NCI-H2196 treated with DMSO at 0.1 percent for 48 hours (cell line): Measurements from ENCODE around the gene TUBD1.
"Not testable (repeated sequence)": the region's sequence is repeated elsewhere in the genome, so short reads cannot be mapped to it uniquely, and the experiment has no call there.

ENCODE experiments used
- DNase-seq: peaks from one replicate; lab custom pipeline; 2025; ENCODE audit not compliant: unreplicated experiment; lab: John Stamatoyannopoulos, UW

TUBD1 gene, protein sequence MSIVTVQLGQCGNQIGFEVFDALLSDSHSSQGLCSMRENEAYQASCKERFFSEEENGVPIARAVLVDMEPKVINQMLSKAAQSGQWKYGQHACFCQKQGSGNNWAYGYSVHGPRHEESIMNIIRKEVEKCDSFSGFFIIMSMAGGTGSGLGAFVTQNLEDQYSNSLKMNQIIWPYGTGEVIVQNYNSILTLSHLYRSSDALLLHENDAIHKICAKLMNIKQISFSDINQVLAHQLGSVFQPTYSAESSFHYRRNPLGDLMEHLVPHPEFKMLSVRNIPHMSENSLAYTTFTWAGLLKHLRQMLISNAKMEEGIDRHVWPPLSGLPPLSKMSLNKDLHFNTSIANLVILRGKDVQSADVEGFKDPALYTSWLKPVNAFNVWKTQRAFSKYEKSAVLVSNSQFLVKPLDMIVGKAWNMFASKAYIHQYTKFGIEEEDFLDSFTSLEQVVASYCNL

DNA sequence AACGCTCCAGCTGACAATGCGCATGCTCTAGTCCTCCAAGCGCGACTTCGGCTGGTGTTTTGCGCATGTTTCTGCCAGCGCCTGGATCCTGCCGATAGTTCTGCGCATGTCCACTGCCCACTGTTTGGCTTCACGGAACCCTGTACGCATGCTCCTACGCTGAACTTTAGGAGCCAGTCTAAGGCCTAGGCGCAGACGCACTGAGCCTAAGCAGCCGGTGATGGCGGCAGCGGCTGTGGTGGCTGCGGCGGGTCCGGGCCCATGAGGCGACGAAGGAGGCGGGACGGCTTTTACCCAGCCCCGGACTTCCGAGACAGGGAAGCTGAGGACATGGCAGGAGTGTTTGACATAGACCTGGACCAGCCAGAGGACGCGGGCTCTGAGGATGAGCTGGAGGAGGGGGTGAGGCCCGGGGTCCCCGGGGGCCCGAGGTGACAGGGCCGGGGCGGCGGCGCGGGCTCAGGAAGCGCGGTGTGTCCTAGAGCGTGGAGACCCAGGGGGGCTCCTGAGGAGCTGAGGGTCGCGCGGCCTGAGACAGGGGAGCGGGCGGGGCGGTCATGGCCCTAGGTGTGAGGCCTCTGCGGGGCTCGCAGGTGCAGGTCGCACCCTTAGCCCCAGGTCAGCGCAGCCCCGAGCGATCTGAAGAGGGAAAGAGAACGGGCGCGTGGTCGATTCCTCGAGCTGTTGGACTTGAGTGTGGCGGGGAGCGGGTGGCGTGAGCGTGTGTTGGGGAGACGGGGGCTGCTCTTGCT is at the start of gene TUBD1, which contains the start of gene RPS6KB1:
TSS of gene TUBD1 (minus strand) at position 20 of the 752 bp plus-strand sequence. CDS start 1,941 bp downstream, outside the sequence.
TSS of gene RPS6KB1 (plus strand) at position 198 of the 752 bp plus-strand sequence. CDS start at position 262, 64 bp downstream.
- peak; percentile 99 for DNase-seq

DNA sequence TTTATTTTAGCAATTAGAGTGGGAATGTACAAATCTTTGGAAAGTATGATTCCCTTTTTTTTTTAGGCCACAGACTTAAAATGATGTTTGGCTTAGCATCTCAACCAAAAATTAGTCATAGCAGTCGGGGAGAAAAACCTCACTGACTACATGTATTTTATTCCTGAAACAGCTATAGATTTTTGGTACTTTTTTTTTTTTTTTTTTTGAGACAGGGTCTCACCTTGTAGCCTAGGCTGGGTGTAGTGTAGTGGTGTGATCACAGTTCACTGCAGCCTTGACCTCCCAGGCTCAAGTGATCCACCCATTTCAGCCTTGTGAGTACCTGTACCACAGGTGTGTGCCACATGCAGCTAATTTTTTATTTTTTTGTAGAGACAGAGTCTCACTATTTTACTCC is 48.4 kb upstream of the TUBD1 start:
- no peak for DNase-seq

DNA sequence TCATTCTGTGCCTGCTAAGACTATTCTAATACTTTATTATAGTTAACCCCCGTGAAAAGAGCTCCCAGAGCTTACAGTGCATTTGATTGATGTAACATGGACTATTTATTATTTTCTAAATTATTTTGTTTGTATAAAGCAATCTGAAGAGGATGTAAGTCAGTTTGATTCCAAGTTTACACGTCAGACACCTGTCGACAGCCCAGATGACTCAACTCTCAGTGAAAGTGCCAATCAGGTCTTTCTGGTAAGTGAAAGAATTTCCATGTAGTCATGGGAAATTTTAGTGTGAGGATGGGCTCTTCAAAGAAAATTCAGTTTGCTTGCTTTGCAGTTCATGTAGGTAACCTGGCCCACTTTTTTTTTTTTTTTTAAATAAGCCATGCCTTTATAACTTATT is 48.0 kb upstream of the TUBD1 start:
- not testable (repeated sequence) for DNase-seq

DNA sequence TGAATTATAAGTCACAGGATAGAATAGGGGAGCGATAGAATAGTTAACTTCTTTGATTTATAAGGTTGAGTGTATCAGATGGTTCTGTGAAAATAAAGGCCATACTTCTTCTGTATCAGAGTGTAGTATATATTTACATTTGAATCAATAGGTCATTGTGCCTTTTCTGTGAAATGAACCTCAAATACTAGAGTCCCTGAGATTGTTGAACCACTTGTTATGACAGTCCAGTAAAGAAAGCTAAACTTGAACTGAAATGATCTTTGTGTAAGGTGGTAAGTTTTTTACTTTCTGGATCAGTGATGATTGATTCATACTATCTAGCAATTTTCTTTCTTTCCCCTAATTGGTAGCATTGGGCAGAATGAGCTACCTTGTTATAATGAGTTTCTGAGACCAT is 40.6 kb upstream of the TUBD1 start:
- DNase-seq, result not testable (repeated sequence)

DNA sequence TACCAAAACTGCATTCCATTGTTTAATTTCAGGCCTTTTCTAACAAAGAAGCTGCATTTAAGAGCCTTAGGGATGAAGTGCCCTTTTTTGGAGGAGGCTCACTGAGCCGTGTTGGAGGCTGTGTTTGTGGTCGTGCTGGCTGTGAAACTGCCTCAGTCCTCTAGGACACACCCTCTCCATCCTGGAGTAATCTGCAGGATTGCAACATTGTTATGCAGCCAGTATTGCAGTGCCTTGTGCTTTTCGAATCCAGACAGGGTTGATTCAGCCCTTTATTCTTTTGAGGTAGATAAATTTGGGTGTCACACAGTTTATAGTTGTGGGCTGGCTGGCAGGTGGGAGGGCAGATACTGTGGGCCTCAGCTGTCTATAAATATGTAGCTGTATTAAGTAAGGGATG is 38.0 kb upstream of the TUBD1 start:
- not testable (repeated sequence) for DNase-seq

DNA sequence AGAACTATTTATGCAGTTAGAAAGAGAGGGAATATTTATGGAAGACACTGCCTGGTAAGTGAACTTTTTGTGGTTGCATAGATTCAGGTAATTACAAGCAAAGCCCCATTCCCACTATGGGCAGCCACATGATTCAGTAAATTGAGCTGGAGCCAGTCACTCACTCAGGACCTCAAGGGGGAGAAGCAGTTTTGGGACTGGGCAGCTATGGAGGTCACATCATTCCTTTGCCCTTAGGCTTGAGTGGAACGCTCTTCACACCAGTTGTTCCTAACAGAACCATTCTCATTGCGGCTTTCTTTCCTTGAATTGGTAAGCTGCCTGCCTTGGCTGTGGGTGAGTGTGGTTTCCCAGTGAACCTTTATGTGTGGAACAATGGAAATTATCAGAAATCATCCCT is 37.4 kb upstream of the TUBD1 start:
- DNase-seq, result not testable (repeated sequence)

DNA sequence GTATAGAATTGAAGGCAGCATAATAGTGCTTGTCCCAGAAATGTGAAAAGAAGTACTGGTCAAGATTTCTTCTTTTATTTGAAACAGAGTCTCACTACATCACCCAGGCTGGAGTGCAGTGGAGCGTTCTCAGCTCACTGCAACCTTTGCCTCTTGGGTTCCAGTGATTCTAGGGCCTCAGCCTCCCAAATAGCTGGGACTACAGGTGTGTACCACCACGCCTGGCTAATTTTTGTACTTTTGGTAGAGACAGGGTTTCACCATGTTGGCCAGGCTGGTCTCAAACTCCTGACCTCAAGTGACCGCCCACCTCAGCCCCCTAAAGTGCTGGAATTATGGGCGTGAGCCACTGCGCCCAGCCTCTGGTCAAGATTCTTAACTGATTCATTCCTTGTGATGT is 27.9 kb upstream of the TUBD1 start:
- DNase-seq, result not testable (repeated sequence)

DNA sequence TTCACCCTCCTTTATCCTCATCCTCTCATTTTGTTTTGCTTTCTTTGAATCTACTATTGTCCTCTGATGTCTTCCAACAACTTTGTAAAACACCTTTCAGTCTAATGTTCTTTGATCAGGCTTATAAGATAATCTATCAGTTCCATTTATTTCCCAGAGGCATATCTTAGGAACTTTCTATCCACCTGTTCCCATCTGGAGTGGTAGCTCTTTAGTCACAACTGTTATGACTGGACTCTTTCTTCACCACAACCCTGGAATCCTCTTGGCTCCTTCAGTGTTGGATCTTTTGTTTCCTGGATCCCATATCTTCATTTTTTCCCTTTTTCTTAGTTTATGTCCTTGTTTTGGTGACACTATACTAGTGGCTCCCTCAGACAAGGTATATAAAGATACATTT is 23.7 kb upstream of the TUBD1 start:
- DNase-seq, result no peak

DNA sequence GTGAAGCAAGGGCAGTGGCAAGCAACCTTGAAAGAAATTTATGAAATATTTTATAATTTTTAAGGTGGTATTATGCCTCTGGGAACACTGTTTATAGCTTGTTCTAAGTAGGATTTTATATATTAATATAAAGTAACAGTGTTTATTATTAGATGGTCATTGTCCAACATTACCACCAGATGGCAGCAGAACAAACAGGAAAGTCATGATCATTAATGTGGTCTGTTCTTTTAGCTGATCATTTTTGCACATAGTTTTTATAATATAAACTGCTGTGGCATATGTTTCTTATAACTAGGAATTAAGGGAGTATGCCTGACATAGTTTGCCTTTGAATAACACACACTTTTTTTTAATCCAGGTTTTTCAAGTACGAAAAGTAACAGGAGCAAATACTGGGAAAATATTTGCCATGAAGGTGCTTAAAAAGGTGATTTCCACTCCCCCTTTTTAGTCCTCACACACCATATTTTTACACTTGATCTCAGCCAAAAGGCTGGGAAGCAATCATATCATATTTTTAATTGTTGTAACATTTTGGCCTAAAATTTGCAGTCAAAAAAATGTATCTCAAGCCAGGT is 21.6 kb upstream of the TUBD1 start:
- DNase-seq, result peak; percentile 56

DNA sequence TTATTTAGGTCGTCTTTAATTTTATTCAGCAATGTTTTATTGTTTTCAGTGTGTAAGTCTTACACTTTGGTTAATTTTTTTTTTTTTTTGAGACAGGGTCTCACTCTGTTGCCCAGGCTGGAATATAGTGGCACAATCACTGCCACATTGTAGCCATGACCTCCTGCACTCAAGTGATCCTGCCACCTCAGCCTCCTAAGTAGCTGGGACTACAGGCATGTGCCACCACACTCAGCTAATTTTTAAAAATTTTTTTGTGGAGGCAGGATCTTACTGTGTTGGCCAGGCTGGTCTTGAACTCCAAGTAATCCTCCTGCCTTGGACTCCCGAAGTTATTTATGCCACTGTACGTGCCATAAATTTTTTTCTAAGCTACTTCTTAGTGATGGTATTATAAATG is 14.7 kb upstream of the TUBD1 start:
- DNase-seq, result no peak

DNA sequence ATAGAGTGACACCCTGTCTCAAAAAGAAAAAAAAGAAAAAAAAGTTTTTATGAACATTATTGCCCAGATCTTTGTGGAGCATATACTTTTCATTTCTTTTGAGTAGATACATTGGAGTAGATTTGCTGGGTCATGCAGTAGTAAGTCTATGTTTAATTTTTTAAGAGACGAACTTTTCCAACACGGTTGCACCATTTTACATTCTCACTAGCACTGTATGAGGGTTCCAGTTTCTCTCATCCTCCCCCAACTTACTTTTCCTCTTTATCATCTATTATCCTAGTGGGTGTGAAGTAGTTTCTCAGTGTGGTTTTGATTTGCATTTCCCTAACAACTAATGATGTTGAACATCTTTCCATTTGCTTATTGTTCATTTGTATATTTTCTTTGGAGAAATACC is 10.7 kb upstream of the TUBD1 start:
- DNase-seq, result no peak

DNA sequence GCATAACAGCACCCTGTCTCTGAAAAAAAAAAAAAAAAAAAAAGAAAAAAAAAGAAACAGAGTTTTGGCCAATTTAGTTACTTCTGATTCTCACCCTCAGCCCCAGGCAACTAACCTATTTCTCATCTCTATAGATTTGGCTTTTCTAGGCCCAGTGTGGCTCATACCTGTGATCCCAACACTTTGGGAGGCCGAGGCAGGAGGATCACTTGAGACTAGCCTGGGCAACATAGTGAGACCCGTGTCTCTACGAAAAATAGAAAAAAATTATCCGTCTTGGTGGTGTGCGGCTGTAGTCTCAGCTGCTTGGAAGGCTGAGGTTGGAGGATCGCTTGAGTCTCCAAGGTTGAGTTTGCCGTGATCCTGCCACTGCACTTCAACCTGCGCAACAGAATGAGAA is 8.9 kb upstream of the TUBD1 start:
- no peak for DNase-seq

DNA sequence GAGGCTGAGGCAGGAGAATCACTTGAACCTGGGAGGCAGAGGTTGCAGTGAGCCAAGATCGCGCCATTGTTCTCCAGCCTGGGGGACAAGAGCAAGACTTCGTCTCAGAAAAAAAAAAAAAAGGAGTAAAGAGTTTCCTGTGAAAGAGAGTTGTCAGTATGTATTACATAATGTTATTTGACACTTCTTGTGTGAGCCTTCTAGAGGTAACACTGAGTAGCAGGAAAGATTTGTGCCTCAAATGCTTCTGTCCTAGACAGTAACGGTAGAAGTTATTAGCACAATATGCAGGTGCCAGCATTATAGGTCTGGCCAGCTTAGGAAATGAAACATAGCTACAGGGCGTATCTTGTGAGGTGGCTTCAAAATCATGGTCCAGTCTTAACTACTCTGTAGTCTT is 6.4 kb upstream of the TUBD1 start:
- DNase-seq, result peak; percentile 38

DNA sequence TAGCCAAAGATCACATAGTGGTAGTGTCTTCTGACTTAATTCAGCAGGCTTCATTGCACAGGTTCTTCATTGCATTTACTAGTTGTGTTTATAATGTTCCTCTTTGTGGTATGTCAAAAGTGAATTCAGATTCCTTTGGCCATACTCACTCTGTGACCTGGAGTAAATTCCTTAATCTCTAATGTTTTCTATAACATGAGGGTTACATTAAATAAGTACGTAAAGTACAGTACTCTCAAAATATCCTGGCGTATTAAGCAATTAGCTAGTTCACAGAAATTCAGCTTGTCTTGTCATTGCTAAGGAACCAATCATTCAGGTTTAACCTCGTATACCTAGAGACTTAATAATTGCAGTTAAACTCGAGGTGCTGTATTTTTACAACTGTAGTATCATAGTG is 4.3 kb upstream of the TUBD1 start:
- DNase-seq, result no peak

DNA sequence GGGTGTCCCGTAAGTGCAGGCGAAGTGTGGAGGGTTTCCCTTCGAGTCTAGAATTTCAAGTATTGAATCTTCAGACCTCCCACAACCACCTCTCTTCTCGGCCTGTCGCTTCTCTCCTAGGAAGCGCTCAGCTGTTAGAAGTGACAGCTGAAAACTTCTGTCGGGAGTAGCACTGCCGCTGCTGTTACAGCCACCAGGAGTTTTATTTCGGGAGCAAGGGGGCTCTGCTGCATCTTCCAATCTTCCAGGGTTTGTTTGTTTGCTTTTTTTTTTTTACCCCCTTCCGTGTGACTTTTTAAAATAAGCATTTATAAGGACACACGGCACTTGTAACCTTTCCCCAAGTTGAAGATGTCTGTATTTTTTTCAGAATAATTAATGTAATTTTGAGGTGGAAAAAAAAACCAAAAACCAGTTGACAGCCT is 945 bp upstream of the TUBD1 start:
- DNase-seq, result no peak

DNA sequence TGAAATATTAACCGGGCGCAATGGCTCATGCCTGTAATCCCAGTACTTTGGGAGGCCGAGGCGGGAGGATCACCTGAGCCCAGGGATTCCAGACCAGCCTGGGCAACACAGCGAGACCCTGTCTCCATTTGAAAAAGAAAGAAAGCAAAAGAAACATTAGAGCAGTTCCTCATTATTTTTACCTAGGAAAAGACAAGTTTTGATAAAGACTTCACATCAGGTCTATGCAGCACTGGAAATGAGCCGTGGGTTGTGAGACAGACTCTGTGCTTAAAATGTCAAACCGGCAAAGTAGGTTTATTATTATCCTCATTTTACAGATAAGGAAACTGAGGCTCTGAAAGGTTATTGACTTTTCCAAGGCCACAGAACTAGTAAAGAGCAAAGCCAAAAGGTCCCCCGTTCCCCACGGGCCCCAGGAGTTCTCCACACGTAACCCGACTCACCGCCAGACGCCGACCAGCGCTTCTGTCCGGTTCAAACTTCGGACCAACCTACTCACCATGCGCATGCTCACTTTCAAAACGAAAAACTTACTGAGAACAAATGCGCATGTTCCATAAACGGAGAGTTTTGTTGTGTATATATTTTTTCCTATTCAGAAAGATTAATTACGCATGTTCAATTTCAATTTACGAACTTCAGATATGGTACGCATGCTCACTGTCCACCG is 356 bp downstream of the TUBD1 start:
- no peak for DNase-seq

DNA sequence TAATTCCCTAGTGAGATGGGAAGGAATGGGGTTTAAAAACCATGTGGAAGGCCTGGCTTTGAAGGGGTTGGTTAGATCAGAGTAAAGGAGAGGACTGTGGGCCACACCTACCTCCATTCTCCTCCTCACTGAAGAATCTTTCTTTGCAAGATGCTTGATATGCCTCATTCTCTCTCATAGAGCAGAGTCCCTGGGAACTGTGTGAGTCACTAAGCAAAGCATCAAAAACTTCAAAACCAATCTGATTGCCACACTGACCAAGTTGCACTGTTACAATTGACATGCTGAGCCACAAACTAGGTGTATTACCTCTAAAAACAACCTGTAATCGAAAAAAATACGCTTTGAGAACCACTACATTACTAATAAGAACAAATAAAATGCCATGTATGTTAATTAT is 2.0 kb downstream of the TUBD1 start:
- no peak for DNase-seq

DNA sequence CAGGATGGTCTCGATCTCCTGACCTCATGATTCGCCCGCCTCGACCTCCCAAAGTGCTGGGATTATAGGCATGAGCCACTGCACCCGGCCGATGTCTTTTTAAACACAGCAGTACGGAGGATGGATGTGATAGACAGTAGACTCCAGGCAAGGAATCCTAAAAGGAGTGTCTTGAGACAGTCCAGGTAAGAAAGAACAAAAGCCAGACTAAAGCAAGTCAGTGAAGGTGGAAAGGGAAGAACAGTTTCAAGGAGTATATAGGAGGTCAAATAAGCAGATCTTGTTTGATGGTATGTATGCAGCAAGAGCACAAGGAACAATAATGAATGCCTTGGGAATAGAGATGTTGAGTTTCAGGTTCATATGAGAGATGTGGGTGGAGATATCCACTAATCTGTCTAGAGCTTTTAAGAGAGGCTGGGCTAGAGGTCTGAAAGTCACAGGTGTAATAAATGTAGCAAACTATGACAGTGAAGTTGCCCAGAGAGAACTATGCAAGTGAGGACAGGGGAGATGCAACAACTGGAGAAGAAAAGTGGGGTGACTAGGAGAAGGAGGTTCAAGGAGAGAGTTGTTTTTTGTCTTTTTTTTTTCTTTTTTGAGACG is 4.5 kb downstream of the TUBD1 start:
- no peak for DNase-seq

DNA sequence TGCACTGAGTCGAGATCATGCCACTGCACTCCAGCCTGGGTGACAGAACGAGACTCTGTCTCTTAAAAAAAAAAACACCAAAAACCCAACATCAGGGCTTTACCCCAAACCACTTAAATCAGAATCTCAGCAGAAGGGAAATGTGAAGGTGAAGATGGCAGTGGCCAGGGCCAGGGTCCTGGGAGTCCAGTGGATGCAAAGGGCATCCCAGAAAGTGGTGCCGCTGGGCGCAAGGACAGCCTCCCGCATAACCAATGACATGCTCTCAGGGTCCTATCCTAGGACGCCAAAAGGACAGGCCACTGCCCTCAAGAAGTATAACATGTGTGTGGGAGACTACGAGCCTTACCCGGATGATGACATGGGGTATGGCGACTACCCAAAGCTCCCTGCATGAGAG is 7.9 kb downstream of the TUBD1 start:
- DNase-seq, result no peak

DNA sequence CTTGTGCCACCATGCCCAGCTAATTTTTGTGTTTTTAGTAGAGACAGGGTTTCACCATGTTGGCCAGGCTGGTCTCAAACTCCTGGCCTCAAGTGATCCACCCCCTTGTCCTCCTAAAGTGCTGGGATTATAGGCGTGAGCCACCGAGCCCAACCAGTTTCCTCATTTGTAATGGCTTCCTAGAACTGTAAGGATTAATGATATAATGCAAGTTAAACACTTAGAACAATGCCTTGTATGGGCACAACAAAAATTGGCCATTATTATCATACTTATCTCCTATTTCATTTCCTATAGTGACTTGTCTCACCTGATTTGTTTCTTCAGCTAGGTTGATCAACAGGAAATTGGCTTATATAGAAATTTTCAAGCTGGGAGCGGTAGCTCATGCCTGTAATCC is 14.1 kb downstream of the TUBD1 start:
- no peak for DNase-seq

DNA sequence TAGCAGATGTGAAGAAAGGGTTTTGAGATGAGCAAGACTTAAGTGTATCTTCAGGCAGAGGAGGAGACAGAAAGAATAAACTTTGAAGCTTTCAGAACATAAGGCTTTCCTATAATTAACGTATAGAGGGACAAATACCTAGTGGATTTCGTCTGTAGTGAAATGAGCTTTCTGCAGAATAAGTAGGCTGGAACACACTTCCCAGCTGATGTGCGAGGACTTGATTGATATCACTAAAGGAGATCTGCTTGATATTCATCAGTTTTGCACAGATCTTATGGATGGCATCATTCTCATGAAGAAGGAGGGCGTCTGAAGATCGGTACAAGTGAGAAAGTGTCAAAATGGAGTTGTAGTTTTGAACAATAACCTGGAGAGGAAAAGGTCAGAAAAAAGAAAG is 14.8 kb downstream of the TUBD1 start:
- no peak for DNase-seq
